K562 (cell line): ENCODE data around the gene TERT. TPM values are rescaled to one million over a fixed set of nuclear protein-coding genes. Genes with fewer than 3 reads are reported as not detected.

ENCODE experiments used
- ATAC-seq: fragments of 200-7000 bp; cut with Tn5 transposase; 3 replicates; pipeline ENCODE4 v1.9.1; 2020; ENCODE audit warnings: moderate library complexity
- BruUV-seq: library from RNA; stranded (reverse); fragments of 400-500 nt; replicated peaks from 2 replicates; lab custom pipeline; 2021; lab: Mats Ljungman, UMichigan
- CTCF ChIA-PET: fragments of 300-600 bp; formaldehyde crosslinking; extraction: SDS; loops from one replicate; lab custom pipeline; 2021; ENCODE audit warnings: low intra/inter-chr PET ratio; lab: Yijun Ruan, JAX
- POLR2A ChIA-PET: fragments of 300-600, 350-650 bp; sonication (Branson Sonifier 250); formaldehyde crosslinking; extraction: SDS; loops from one replicate; lab custom pipeline; 2021; ENCODE audit warnings: antibody characterized with exemption, inconsistent platforms; lab: Yijun Ruan, JAX
- DNase-seq, 4 experiments: peaks; one replicate each; pipeline versions ENCODE4 v3.0.0 to v3.0.0-alpha.2; 2011 to 2018; ENCODE audit warnings: low spot score in 3 of 4, mixed read lengths in 3 of 4; ENCODE audit errors: extremely low read depth in 1 of 4
- FAIRE-seq: peaks from 2 replicates; lab custom pipeline; 2011; peaks lifted over from hg19 to GRCh38; lab: Jason Lieb, UNC
- H2AFZ ChIP-seq: 2 replicates; pipeline ENCODE4 v1.6.0; 2011; ENCODE audit warnings: low read depth, low read length, control low read depth, inconsistent platforms
- H3K27ac ChIP-seq: fragments of 200-600 bp; 3 replicates; pipeline ENCODE4 v1.8.0; 2011; ENCODE audit warnings: low read depth, mild to moderate bottlenecking, control low read depth, inconsistent platforms, low read length, moderate library complexity, mixed read lengths; ENCODE audit errors: extremely low read depth
- H3K27me3 ChIP-seq, 2 experiments: fragments of 300-600 bp in 1 of 2; 2 replicates in 1 of 2; 3 replicates in 1 of 2; pipeline versions ENCODE4 v1.6.0 to v1.8.0; 2011; ENCODE audit warnings: inconsistent platforms in 2 of 2, low read length in 2 of 2, mild to moderate bottlenecking in 1 of 2, mixed read lengths in 1 of 2, moderate library complexity in 1 of 2; ENCODE audit not compliant: control insufficient read depth in 2 of 2, insufficient read depth in 2 of 2
- H3K36me3 ChIP-seq: fragments of 300-600 bp; 3 replicates; pipeline ENCODE4 v1.8.0; 2011; ENCODE audit warnings: mild to moderate bottlenecking, low read length, inconsistent platforms; ENCODE audit not compliant: control insufficient read depth, insufficient read depth
- H3K4me1 ChIP-seq, 2 experiments: fragments of 200-600 bp in 1 of 2; replicated peaks in 1 of 2; 2 replicates in 1 of 2; 3 replicates in 1 of 2; pipeline versions ENCODE4 v1.5.1 to v1.8.0; 2011; ENCODE audit warnings: inconsistent platforms in 2 of 2, low read length in 2 of 2, mild to moderate bottlenecking in 1 of 2, mixed read lengths in 1 of 2, moderate library complexity in 1 of 2; ENCODE audit not compliant: control insufficient read depth in 2 of 2, insufficient read depth in 2 of 2
- H3K4me2 ChIP-seq: 2 replicates; pipeline ENCODE4 v1.6.1; 2011; ENCODE audit warnings: low read length, control low read depth, inconsistent platforms, mixed read lengths; ENCODE audit not compliant: insufficient read depth
- H3K4me3 ChIP-seq: fragments of 200-600 bp; sonication (generic), shearing (Covaris generic); 2 replicates; pipeline ENCODE4 v1.5.1; 2016; ENCODE audit warnings: control low read depth, inconsistent platforms
- H3K79me2 ChIP-seq: fragments of 200-600 bp; 3 replicates; pipeline ENCODE4 v1.8.0; 2011; ENCODE audit warnings: low read length, inconsistent platforms; ENCODE audit not compliant: control insufficient read depth, insufficient read depth
- H3K9ac ChIP-seq, 2 experiments: 2 replicates each; pipeline versions ENCODE4 v1.6.0 to v1.6.1; 2011; ENCODE audit warnings: low read depth in 2 of 2, low read length in 2 of 2, control low read depth in 1 of 2, inconsistent platforms in 1 of 2, mild to moderate bottlenecking in 1 of 2, mixed read lengths in 1 of 2; ENCODE audit not compliant: insufficient read depth in 1 of 2
- H3K9me1 ChIP-seq: one replicate; pipeline ENCODE4 v1.6.0; 2011; ENCODE audit warnings: inconsistent platforms, mild to moderate bottlenecking, low read length, moderate library complexity; ENCODE audit not compliant: control insufficient read depth, insufficient read depth
- H3K9me3 ChIP-seq: replicated peaks from 2 replicates; pipeline ENCODE4 v1.5.1; 2011; ENCODE audit warnings: low read depth, low read length, inconsistent platforms; ENCODE audit not compliant: control insufficient read depth, insufficient read depth
- H4K20me1 ChIP-seq: replicated peaks from 2 replicates; pipeline ENCODE4 v1.6.1; 2011; ENCODE audit warnings: low read length, inconsistent platforms, mixed read lengths; ENCODE audit not compliant: control insufficient read depth, insufficient read depth
- BRD4 ChIP-seq: fragments of 200-600 bp; sonication (generic); IDR thresholded peaks from 2 replicates; pipeline ENCODE4 v1.6.1; 2017; ENCODE audit warnings: inconsistent platforms
- FOXP1 ChIP-seq: sonication (generic); formaldehyde crosslinking; IDR thresholded peaks from 2 replicates; pipeline ENCODE4 v1.8.0; 2022; ENCODE audit warnings: mild to moderate bottlenecking, missing genetic modification reagents
- PTRF ChIP-seq: fragments of 450-650 bp; IDR thresholded peaks from 2 replicates; pipeline ENCODE4 v1.6.1; 2016; ENCODE audit warnings: mild to moderate bottlenecking, missing genetic modification characterization, missing compliant biosample characterization
- WHSC1 ChIP-seq: IDR thresholded peaks from one replicate; pipeline ENCODE4 v1.6.1; 2012; ENCODE audit warnings: low read length, control low read depth, inconsistent platforms
- WGBS: fragments of 100-300 bp; shearing (Covaris generic); methylation state at CpG from one replicate; pipeline ENCODE4 v1.1.6; 2016; ENCODE audit warnings: low coverage, mixed read lengths; ENCODE audit not compliant: insufficient coverage; ENCODE audit errors: missing lambda C conversion rate; 5-methylcytosine and 5-hydroxymethylcytosine counted together
- in situ Hi-C: fragments of 300-500 bp; cut with MboI; formaldehyde crosslinking; loops from 4 replicates; pipeline ENCODE4 v1.15.0; 2018; ENCODE audit warnings: inconsistent platforms, mixed read lengths
- intact Hi-C: fragments of 100-400 bp; cut with micrococcal nuclease; formaldehyde crosslinking; loops from 2 replicates; pipeline ENCODE4 v1.14.2; 2022
- polyA plus RNA-seq, 8 experiments: library from polyadenylated mRNA; depleted of rRNA in 4 of 8; stranded (reverse) in 5 of 8; unstranded in 3 of 8; fragments of >200 nt; fragmentation: Nextera tagmentation in 2 of 8; fragmentation: Illumina TruSeq in 1 of 8; extraction: Ambion mirVana in 2 of 8; extraction: Trizol in 1 of 8; gene quantifications; 2 replicates each; pipeline versions ENCODE4 v1.2.1 to v1.2.3, GENCODE V29; 2011 to 2014; ENCODE audit warnings: inconsistent platforms in 1 of 8, missing spikeins in 1 of 8
- total RNA-seq, 7 experiments: library from RNA; depleted of rRNA in 6 of 7; stranded (reverse); fragments of >200 nt in 6 of 7; fragmentation: Illumina TruSeq in 2 of 7; extraction: Trizol in 2 of 7; gene quantifications; 2 replicates each; pipeline versions ENCODE4 v1.2.1 to v1.2.3, GENCODE V29; 2011 to 2021; ENCODE audit warnings: low replicate concordance in 1 of 7
- TF ChIP-seq, protein P1 (sequence below): fragments of 450-650 bp; formaldehyde crosslinking; IDR thresholded peaks from 2 replicates; pipeline ENCODE4 v1.4.0; 2022; ENCODE audit warnings: missing genetic modification characterization
- TF ChIP-seq, protein P2 (sequence below): IDR thresholded peaks from 2 replicates; pipeline ENCODE4 v1.6.1; 2011; ENCODE audit warnings: borderline replicate concordance, low read depth, mild to moderate bottlenecking, moderate library complexity, low read length; ENCODE audit not compliant: insufficient read depth, poor library complexity, severe bottlenecking
- TF ChIP-seq, protein P3 (sequence below), 2 experiments: IDR thresholded peaks; 2 replicates each; pipeline ENCODE4 v1.6.1; 2012; ENCODE audit warnings: improper control_type of control experiment in 2 of 2, low read depth in 2 of 2, low read length in 2 of 2, borderline replicate concordance in 1 of 2
- TF ChIP-seq, protein P4 (sequence below): sonication (generic); formaldehyde crosslinking; IDR thresholded peaks from 2 replicates; pipeline ENCODE4 v1.5.0; 2020; ENCODE audit warnings: missing genetic modification reagents
- TF ChIP-seq, protein P5 (sequence below): fragments of 450-650 bp; formaldehyde crosslinking; IDR thresholded peaks from 2 replicates; pipeline ENCODE4 v1.4.0; 2022; ENCODE audit warnings: mild to moderate bottlenecking, moderate library complexity
- TF ChIP-seq, protein P6 (sequence below): fragments of 450-650 bp; IDR thresholded peaks from 2 replicates; pipeline ENCODE4 v1.6.1; 2017; ENCODE audit warnings: antibody characterized with exemption, mild to moderate bottlenecking

The TERT gene
- total and polyA plus RNA-seq, 9 of the 15 experiments (the other 6 are each of a cell fraction or from before 2014, with no cell fraction given), result 0.08 to 4.5 (median 0.98) TPM; not detected in 1

DNA sequence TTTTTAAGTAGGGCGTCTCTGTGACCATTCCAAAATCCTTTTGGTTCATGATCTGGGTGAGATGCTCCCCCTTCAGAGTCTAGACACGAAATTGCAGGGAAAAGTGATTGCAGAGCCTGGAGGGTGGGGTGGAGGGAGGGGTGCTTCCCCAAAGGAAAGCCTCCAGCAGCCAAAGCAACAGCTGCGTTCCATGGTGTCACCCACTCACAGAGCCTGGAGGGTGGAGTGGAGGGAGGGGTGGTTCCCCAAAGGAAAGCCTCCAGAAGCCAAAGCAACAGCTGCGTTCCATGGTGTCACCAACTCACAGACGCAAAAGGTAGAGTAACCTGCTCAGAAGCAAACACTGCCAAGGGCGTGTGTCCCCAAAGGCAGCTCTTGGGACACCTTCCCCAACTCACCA, 47.1 kb downstream of the TERT start:
- 0% methylated on average over 6 of the region's 6 CpGs for WGBS
- TF ChIP-seq, protein P1, sequence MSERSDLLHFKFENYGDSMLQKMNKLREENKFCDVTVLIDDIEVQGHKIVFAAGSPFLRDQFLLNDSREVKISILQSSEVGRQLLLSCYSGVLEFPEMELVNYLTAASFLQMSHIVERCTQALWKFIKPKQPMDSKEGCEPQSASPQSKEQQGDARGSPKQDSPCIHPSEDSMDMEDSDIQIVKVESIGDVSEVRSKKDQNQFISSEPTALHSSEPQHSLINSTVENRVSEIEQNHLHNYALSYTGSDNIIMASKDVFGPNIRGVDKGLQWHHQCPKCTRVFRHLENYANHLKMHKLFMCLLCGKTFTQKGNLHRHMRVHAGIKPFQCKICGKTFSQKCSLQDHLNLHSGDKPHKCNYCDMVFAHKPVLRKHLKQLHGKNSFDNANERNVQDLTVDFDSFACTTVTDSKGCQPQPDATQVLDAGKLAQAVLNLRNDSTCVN (CRISPR knock-in tag), result no peak
- TF ChIP-seq BRD4, result no peak
- no peak for TF ChIP-seq WHSC1
- TF ChIP-seq, protein P2, sequence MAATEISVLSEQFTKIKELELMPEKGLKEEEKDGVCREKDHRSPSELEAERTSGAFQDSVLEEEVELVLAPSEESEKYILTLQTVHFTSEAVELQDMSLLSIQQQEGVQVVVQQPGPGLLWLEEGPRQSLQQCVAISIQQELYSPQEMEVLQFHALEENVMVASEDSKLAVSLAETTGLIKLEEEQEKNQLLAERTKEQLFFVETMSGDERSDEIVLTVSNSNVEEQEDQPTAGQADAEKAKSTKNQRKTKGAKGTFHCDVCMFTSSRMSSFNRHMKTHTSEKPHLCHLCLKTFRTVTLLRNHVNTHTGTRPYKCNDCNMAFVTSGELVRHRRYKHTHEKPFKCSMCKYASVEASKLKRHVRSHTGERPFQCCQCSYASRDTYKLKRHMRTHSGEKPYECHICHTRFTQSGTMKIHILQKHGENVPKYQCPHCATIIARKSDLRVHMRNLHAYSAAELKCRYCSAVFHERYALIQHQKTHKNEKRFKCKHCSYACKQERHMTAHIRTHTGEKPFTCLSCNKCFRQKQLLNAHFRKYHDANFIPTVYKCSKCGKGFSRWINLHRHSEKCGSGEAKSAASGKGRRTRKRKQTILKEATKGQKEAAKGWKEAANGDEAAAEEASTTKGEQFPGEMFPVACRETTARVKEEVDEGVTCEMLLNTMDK, result no peak
- TF ChIP-seq, protein P3, sequence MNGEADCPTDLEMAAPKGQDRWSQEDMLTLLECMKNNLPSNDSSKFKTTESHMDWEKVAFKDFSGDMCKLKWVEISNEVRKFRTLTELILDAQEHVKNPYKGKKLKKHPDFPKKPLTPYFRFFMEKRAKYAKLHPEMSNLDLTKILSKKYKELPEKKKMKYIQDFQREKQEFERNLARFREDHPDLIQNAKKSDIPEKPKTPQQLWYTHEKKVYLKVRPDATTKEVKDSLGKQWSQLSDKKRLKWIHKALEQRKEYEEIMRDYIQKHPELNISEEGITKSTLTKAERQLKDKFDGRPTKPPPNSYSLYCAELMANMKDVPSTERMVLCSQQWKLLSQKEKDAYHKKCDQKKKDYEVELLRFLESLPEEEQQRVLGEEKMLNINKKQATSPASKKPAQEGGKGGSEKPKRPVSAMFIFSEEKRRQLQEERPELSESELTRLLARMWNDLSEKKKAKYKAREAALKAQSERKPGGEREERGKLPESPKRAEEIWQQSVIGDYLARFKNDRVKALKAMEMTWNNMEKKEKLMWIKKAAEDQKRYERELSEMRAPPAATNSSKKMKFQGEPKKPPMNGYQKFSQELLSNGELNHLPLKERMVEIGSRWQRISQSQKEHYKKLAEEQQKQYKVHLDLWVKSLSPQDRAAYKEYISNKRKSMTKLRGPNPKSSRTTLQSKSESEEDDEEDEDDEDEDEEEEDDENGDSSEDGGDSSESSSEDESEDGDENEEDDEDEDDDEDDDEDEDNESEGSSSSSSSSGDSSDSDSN (IDR thresholded peaks at IDR 0.05; ENCODE audit: borderline replicate concordance in 1 of 2, low read depth in 2 of 2, low read length in 2 of 2), result no peak
- TF ChIP-seq, protein P4, sequence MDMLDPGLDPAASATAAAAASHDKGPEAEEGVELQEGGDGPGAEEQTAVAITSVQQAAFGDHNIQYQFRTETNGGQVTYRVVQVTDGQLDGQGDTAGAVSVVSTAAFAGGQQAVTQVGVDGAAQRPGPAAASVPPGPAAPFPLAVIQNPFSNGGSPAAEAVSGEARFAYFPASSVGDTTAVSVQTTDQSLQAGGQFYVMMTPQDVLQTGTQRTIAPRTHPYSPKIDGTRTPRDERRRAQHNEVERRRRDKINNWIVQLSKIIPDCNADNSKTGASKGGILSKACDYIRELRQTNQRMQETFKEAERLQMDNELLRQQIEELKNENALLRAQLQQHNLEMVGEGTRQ, result no peak
- TF ChIP-seq, protein P5, sequence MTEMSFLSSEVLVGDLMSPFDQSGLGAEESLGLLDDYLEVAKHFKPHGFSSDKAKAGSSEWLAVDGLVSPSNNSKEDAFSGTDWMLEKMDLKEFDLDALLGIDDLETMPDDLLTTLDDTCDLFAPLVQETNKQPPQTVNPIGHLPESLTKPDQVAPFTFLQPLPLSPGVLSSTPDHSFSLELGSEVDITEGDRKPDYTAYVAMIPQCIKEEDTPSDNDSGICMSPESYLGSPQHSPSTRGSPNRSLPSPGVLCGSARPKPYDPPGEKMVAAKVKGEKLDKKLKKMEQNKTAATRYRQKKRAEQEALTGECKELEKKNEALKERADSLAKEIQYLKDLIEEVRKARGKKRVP (CRISPR knock-in tag), result no peak
- no peak for TF ChIP-seq FOXP1 (CRISPR knock-in tag)
- TF ChIP-seq PTRF (tag), result no peak
- TF ChIP-seq, protein P6, sequence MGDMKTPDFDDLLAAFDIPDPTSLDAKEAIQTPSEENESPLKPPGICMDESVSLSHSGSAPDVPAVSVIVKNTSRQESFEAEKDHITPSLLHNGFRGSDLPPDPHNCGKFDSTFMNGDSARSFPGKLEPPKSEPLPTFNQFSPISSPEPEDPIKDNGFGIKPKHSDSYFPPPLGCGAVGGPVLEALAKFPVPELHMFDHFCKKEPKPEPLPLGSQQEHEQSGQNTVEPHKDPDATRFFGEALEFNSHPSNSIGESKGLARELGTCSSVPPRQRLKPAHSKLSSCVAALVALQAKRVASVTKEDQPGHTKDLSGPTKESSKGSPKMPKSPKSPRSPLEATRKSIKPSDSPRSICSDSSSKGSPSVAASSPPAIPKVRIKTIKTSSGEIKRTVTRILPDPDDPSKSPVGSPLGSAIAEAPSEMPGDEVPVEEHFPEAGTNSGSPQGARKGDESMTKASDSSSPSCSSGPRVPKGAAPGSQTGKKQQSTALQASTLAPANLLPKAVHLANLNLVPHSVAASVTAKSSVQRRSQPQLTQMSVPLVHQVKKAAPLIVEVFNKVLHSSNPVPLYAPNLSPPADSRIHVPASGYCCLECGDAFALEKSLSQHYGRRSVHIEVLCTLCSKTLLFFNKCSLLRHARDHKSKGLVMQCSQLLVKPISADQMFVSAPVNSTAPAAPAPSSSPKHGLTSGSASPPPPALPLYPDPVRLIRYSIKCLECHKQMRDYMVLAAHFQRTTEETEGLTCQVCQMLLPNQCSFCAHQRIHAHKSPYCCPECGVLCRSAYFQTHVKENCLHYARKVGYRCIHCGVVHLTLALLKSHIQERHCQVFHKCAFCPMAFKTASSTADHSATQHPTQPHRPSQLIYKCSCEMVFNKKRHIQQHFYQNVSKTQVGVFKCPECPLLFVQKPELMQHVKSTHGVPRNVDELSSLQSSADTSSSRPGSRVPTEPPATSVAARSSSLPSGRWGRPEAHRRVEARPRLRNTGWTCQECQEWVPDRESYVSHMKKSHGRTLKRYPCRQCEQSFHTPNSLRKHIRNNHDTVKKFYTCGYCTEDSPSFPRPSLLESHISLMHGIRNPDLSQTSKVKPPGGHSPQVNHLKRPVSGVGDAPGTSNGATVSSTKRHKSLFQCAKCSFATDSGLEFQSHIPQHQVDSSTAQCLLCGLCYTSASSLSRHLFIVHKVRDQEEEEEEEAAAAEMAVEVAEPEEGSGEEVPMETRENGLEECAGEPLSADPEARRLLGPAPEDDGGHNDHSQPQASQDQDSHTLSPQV, result no peak

More for the DNA sequence above, 47.1 kb downstream of the TERT start:
- Histone ChIP-seq H3K36me3 (no peaks in the 10 kb centered on the region), H3K9me1 (peaks cover 5% of the 10 kb centered on the region), H3K9me3 (no peaks in the 10 kb centered on the region), H2AFZ (no peak overlapping the region), H3K27ac (no peak overlapping the region), H4K20me1 (peaks cover 48% of the 10 kb centered on the region), H3K27me3 (peaks cover 16 to 77% of the 10 kb centered on the region in 2 experiments), H3K4me1 (peaks cover 0 to 46% of the 10 kb centered on the region in 2 experiments; a peak in 2 of 5 replicates), H3K79me2 (no peaks in the 10 kb centered on the region), H3K9ac (no peak overlapping the region), H3K4me2 (no peak overlapping the region), H3K4me3 (no peak overlapping the region)
- in situ Hi-C loops, result no loop called here
- no TSS peak for BruUV-seq
- ATAC-seq (no peak), DNase-seq (no peak), FAIRE-seq (no peak)
- intact Hi-C loops, result no loop called here
- ChIA-PET POLR2A (interaction anchor here (1.1 kb wide), 1 partner anchor 8 kb away, joined by 3 read pairs; no protein-coding TSS in a partner anchor), CTCF (no interaction called here)
